Caco-2 (cell line): ENCODE data around the gene AMZ1. TPM values are rescaled to one million over a fixed set of nuclear protein-coding genes. Genes with fewer than 3 reads are reported as not detected.

Experiments used
- BruUV-seq: library from RNA; stranded (reverse); fragments of 400-500 nt; replicated peaks from 2 replicates; lab custom pipeline; 2021; lab: Mats Ljungman, UMichigan
- CTCF ChIA-PET: fragments of 300-600 bp; sonication (Branson Sonifier 250); formaldehyde crosslinking; loops from one replicate; lab custom pipeline; 2022; ENCODE audit warnings: antibody characterized with exemption; lab: Charles Lee
- POLR2A ChIA-PET: fragments of 300-600 bp; sonication (Branson Sonifier 250); formaldehyde crosslinking; loops from one replicate; lab custom pipeline; 2022; ENCODE audit warnings: antibody characterized with exemption; lab: Charles Lee
- DNase-seq, 2 experiments: peaks; one replicate each; pipeline versions ENCODE4 v3.0.0 to v3.0.0-alpha.2; 2020 to 2022
- H3K27me3 ChIP-seq: replicated peaks from 2 replicates; pipeline ENCODE4 v1.6.0; 2011; ENCODE audit warnings: low read length; ENCODE audit not compliant: control insufficient read depth, insufficient read depth
- H3K36me3 ChIP-seq: 2 replicates; pipeline ENCODE4 v1.5.1; 2011; ENCODE audit warnings: low read length; ENCODE audit not compliant: control insufficient read depth, insufficient read depth
- H3K4me1 ChIP-seq: fragments of 250-450 bp; sonication (Bioruptor Pico); 2 replicates; pipeline ENCODE4 v1.5.1; 2020; ENCODE audit warnings: mild to moderate bottlenecking
- H3K4me3 ChIP-seq: 2 replicates; pipeline ENCODE4 v1.5.1; 2011; ENCODE audit warnings: low read depth, mild to moderate bottlenecking, control low read depth, low read length
- H3K9me3 ChIP-seq: fragments of 250-450 bp; sonication (Bioruptor Pico); 2 replicates; pipeline ENCODE4 v1.5.1; 2020; ENCODE audit warnings: mild to moderate bottlenecking, moderate library complexity
- H3K27ac Mint-ChIP-seq: one replicate; pipeline ENCODE4 v1.8.0; 2022; ENCODE audit warnings: mixed read lengths; ENCODE audit not compliant: unreplicated experiment
- H3K27me3 Mint-ChIP-seq: one replicate; pipeline ENCODE4 v1.8.0; 2022; ENCODE audit warnings: mixed read lengths; ENCODE audit not compliant: insufficient read depth, unreplicated experiment
- H3K36me3 Mint-ChIP-seq: one replicate; pipeline ENCODE4 v1.8.0; 2022; ENCODE audit warnings: mild to moderate bottlenecking, mixed read lengths; ENCODE audit not compliant: insufficient read depth, unreplicated experiment
- H3K4me1 Mint-ChIP-seq: one replicate; pipeline ENCODE4 v1.8.0; 2022; ENCODE audit warnings: low read depth, mixed read lengths; ENCODE audit not compliant: unreplicated experiment
- H3K4me3 Mint-ChIP-seq: one replicate; pipeline ENCODE4 v1.8.0; 2022; ENCODE audit warnings: mild to moderate bottlenecking, moderate library complexity, mixed read lengths; ENCODE audit not compliant: unreplicated experiment
- H3K9me3 Mint-ChIP-seq: one replicate; pipeline ENCODE4 v1.8.0; 2022; ENCODE audit warnings: mixed read lengths; ENCODE audit not compliant: unreplicated experiment
- intact Hi-C: fragments of 100-400 bp; cut with micrococcal nuclease; formaldehyde crosslinking; loops from one replicate; pipeline ENCODE4 v1.10.0; 2022; ENCODE audit not compliant: unreplicated experiment
- total RNA-seq: library from RNA; stranded (reverse); gene quantifications from 2 replicates; pipeline ENCODE4 v1.2.3, GENCODE V29; 2022
- TF ChIP-seq, protein P1 (sequence below), 2 experiments: fragments of 200-600 bp in 1 of 2; IDR thresholded peaks; 1 replicate in 1 of 2; 2 replicates in 1 of 2; pipeline versions ENCODE4 v1.5.1 to v1.8.0; 2011 to 2022; ENCODE audit warnings: antibody characterized with exemption in 1 of 2, control low read depth in 1 of 2, inconsistent platforms in 1 of 2, low read depth in 1 of 2, low read length in 1 of 2, mild to moderate bottlenecking in 1 of 2, moderate library complexity in 1 of 2; ENCODE audit not compliant: insufficient read depth in 1 of 2, severe bottlenecking in 1 of 2, unreplicated experiment in 1 of 2

The AMZ1 gene
- total RNA-seq, 1 experiment from 2014 or later, result 0.11 TPM

GRCh38 chr7:2754912-2755311, 66.9 kb downstream of the AMZ1 start:
- Histone ChIP-seq H3K27me3 (no peaks in the 10 kb centered on the region), H3K4me3 (no peak overlapping the region), H3K4me1 (peaks cover 20% of the 10 kb centered on the region), H3K9me3 (no peaks in the 10 kb centered on the region), H3K36me3 (no peaks in the 10 kb centered on the region)
- no peaks in the 10 kb centered on the region for H3K9me3 Mint-ChIP-seq
- ChIA-PET POLR2A (no interaction called here), CTCF (no interaction called here)
- no peak for DNase-seq
- H3K4me3 Mint-ChIP-seq, result no peak overlapping the region
- TF ChIP-seq, protein P1, sequence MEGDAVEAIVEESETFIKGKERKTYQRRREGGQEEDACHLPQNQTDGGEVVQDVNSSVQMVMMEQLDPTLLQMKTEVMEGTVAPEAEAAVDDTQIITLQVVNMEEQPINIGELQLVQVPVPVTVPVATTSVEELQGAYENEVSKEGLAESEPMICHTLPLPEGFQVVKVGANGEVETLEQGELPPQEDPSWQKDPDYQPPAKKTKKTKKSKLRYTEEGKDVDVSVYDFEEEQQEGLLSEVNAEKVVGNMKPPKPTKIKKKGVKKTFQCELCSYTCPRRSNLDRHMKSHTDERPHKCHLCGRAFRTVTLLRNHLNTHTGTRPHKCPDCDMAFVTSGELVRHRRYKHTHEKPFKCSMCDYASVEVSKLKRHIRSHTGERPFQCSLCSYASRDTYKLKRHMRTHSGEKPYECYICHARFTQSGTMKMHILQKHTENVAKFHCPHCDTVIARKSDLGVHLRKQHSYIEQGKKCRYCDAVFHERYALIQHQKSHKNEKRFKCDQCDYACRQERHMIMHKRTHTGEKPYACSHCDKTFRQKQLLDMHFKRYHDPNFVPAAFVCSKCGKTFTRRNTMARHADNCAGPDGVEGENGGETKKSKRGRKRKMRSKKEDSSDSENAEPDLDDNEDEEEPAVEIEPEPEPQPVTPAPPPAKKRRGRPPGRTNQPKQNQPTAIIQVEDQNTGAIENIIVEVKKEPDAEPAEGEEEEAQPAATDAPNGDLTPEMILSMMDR (IDR thresholded peaks at IDR 0.05; ENCODE audit: insufficient read depth in 1 of 2, low read depth in 1 of 2, low read length in 1 of 2, severe bottlenecking in 1 of 2, unreplicated experiment in 1 of 2), result no peak
- H3K27ac Mint-ChIP-seq, result no peak overlapping the region
- no peaks in the 10 kb centered on the region for H3K27me3 Mint-ChIP-seq
- H3K36me3 Mint-ChIP-seq, result peaks cover 44% of the 10 kb centered on the region
- intact Hi-C loops, result no loop called here
- H3K4me1 Mint-ChIP-seq, result peaks cover 33% of the 10 kb centered on the region
- no TSS peak for BruUV-seq

DNA sequence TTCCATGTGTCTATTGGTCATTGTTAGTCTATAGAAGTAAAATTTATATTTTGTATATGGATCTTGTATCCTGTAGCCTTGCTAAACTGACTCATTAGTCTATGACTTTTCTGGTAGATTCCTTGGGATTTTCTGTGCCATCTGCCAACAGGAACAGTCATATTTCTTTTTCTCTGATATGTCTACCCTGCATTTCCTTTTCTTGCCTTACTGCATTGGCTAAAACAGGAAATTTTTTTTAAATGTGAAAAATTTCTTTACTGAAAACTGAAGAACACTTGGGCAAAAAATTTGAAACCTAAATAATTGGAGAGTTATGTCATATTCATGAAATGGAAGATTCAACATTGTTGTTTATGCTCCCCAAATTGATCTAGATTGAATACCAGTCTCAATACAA, 67.5 kb downstream of the AMZ1 start:
- Histone ChIP-seq H3K4me1 (peaks cover 20% of the 10 kb centered on the region), H3K36me3 (no peaks in the 10 kb centered on the region), H3K9me3 (no peaks in the 10 kb centered on the region), H3K27me3 (no peaks in the 10 kb centered on the region), H3K4me3 (no peak overlapping the region)
- Mint-ChIP-seq H3K9me3 (no peaks in the 10 kb centered on the region), H3K36me3 (peaks cover 50% of the 10 kb centered on the region), H3K4me1 (peaks cover 39% of the 10 kb centered on the region), H3K4me3 (no peak overlapping the region), H3K27me3 (no peaks in the 10 kb centered on the region), H3K27ac (no peak overlapping the region)
- CTCF ChIA-PET, result no interaction called here
- TF ChIP-seq, protein P1 (IDR thresholded peaks at IDR 0.05; ENCODE audit: insufficient read depth in 1 of 2, low read depth in 1 of 2, low read length in 1 of 2, severe bottlenecking in 1 of 2, unreplicated experiment in 1 of 2), result no peak
- intact Hi-C loops, result no loop called here
- no TSS peak for BruUV-seq
- POLR2A ChIA-PET, result no interaction called here
- no peak for DNase-seq

DNA sequence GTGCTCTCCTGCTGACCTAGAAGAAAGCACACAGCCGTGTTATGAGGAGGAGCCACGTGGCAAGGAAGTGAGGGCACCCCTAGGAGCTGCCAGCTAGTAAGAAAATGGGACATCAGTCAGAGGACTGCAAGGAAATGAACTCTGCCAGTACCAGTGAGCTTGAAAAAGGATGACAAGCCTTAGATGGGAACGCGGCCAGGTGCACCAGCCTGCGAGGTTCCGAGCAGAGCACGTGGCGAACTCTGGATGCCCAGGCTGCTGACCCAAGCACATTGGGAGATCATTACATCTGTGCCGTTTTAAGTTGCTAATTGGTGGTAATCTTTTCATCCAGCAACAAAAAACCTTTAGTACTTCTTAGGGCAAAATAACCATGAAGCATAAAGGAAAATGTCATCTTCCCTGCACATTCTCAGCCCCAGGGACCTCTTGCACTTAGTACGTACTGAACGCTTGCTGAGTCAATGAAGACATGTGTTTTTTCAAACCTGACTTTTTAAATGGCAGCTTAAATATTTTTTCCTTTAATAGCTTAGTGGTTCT, 69.4 kb downstream of the AMZ1 start:
- H3K4me3 Mint-ChIP-seq, result peak overlapping the region; percentile 67
- TSS peak; percentile 80 for BruUV-seq
- peaks cover 64% of the 10 kb centered on the region for H3K36me3 Mint-ChIP-seq
- H3K27me3 Mint-ChIP-seq, result no peaks in the 10 kb centered on the region
- Histone ChIP-seq H3K27me3 (no peaks in the 10 kb centered on the region), H3K4me1 (peaks cover 20% of the 10 kb centered on the region), H3K36me3 (no peaks in the 10 kb centered on the region), H3K9me3 (no peaks in the 10 kb centered on the region), H3K4me3 (no peak overlapping the region)
- TF ChIP-seq, protein P1 (IDR thresholded peaks at IDR 0.05; ENCODE audit: insufficient read depth in 1 of 2, low read depth in 1 of 2, low read length in 1 of 2, severe bottlenecking in 1 of 2, unreplicated experiment in 1 of 2), result no peak
- no peak for DNase-seq
- intact Hi-C loops, result no loop called here
- ChIA-PET CTCF (interaction anchor here (0.5 to 1.1 kb wide), 5 partner anchors 47 to 135 kb away, joined by 3 to 4 read pairs (median 3); no protein-coding TSS in a partner anchor), POLR2A (interaction anchor here (1.1 kb wide), 1 partner anchor 88 kb away, joined by 7 read pairs; no protein-coding TSS in a partner anchor)
- H3K27ac Mint-ChIP-seq, result peak overlapping the region; percentile 95
- no peaks in the 10 kb centered on the region for H3K9me3 Mint-ChIP-seq
- peaks cover 31% of the 10 kb centered on the region for H3K4me1 Mint-ChIP-seq
